Cardiac muscle cell (in vitro differentiated cells and primary cell): ENCODE results near the gene TFB1M. TPM values are rescaled to one million over a fixed set of nuclear protein-coding genes. Genes with fewer than 3 reads are reported as not detected.

Source experiments
- DNase-seq, 2 donors: peaks; one replicate each; pipeline versions ENCODE4 v3.0.0 to v3.0.0-alpha.2; 2010 to 2017; ENCODE audit warnings: low read depth in 1 of 2, low spot score in 1 of 2
- H3K27ac ChIP-seq: fragments of 200-600 bp; sonication (generic); 2 replicates; pipeline ENCODE4 v1.5.1; 2016
- H3K27me3 ChIP-seq: fragments of 200-600 bp; sonication (generic); 2 replicates; pipeline ENCODE4 v1.6.0; 2016; ENCODE audit warnings: control low read depth
- H3K36me3 ChIP-seq: fragments of 200-600 bp; sonication (generic); 2 replicates; pipeline ENCODE4 v1.5.1; 2016; ENCODE audit warnings: control low read depth
- H3K4me1 ChIP-seq: fragments of 200-600 bp; sonication (generic); 2 replicates; pipeline ENCODE4 v1.8.1; 2017; ENCODE audit warnings: low read depth, mild to moderate bottlenecking, mixed run types
- H3K4me3 ChIP-seq: fragments of 200-600 bp; sonication (generic); 2 replicates; pipeline ENCODE4 v1.5.1; 2016; ENCODE audit warnings: mild to moderate bottlenecking
- H3K9me3 ChIP-seq: fragments of 200-600 bp; sonication (generic); 2 replicates; pipeline ENCODE4 v1.5.1; 2017; ENCODE audit warnings: low read depth, mild to moderate bottlenecking, control low read depth
- polyA plus RNA-seq: library from polyadenylated mRNA; unstranded; fragments of >200 nt; fragmentation: Nextera tagmentation; extraction: Ambion mirVana; gene quantifications from 2 replicates; pipeline ENCODE4 v1.2.1, GENCODE V29; 2016
- total RNA-seq: library from RNA; depleted of rRNA; stranded (reverse); fragments of >200 nt; gene quantifications from 2 replicates; pipeline ENCODE4 v1.2.3, GENCODE V29; 2016
- TF ChIP-seq, protein P1 (sequence below): IDR thresholded peaks from 2 replicates; pipeline ENCODE4 v1.5.1; 2012; ENCODE audit warnings: low read depth, mild to moderate bottlenecking, low read length

TFB1M gene
- total and polyA plus RNA-seq, 2 experiments from 2014 or later, result 14.8 to 22.0 TPM

GRCh38 chr6:155254139-155254538, 60.1 kb downstream of the TFB1M start:
- no peak for DNase-seq
- Histone ChIP-seq H3K36me3 (peaks cover 15% of the 10 kb centered on the region), H3K27ac (no peak overlapping the region), H3K4me3 (no peak overlapping the region), H3K4me1 (peaks cover 13% of the 10 kb centered on the region), H3K9me3 (no peaks in the 10 kb centered on the region), H3K27me3 (peaks cover 15% of the 10 kb centered on the region)
- TF ChIP-seq, protein P1, sequence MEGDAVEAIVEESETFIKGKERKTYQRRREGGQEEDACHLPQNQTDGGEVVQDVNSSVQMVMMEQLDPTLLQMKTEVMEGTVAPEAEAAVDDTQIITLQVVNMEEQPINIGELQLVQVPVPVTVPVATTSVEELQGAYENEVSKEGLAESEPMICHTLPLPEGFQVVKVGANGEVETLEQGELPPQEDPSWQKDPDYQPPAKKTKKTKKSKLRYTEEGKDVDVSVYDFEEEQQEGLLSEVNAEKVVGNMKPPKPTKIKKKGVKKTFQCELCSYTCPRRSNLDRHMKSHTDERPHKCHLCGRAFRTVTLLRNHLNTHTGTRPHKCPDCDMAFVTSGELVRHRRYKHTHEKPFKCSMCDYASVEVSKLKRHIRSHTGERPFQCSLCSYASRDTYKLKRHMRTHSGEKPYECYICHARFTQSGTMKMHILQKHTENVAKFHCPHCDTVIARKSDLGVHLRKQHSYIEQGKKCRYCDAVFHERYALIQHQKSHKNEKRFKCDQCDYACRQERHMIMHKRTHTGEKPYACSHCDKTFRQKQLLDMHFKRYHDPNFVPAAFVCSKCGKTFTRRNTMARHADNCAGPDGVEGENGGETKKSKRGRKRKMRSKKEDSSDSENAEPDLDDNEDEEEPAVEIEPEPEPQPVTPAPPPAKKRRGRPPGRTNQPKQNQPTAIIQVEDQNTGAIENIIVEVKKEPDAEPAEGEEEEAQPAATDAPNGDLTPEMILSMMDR, result no peak

GRCh38 chr6:155253337-155253736, 60.9 kb downstream of the TFB1M start:
- peaks cover 13% of the 10 kb centered on the region for H3K4me1 ChIP-seq
- H3K27ac ChIP-seq, result no peak overlapping the region
- no peak for DNase-seq
- H3K4me3 ChIP-seq, result no peak overlapping the region
- TF ChIP-seq, protein P1, result no peak
- peaks cover 15% of the 10 kb centered on the region for H3K36me3 ChIP-seq
- no peaks in the 10 kb centered on the region for H3K9me3 ChIP-seq
- H3K27me3 ChIP-seq, result peaks cover 12% of the 10 kb centered on the region

- Histone ChIP-seq H3K36me3 (peaks cover 12% of the 10 kb centered on the region), H3K27ac (no peak overlapping the region), H3K9me3 (no peaks in the 10 kb centered on the region), H3K4me3 (no peak overlapping the region), H3K4me1 (peaks cover 6% of the 10 kb centered on the region), H3K27me3 (peaks cover 12% of the 10 kb centered on the region)
- no peak for DNase-seq
- TF ChIP-seq, protein P1, result no peak
Measured at GRCh38 chr6:155252581-155252980, 61.7 kb downstream of the TFB1M start.

GRCh38 chr6:155250701-155251381, 63.4 kb downstream of the TFB1M start:
- Histone ChIP-seq H3K27me3 (peaks cover 6% of the 10 kb centered on the region), H3K9me3 (no peaks in the 10 kb centered on the region), H3K4me1 (peaks cover 6% of the 10 kb centered on the region), H3K36me3 (peaks cover 3% of the 10 kb centered on the region), H3K27ac (no peak overlapping the region), H3K4me3 (no peak overlapping the region)
- TF ChIP-seq, protein P1, result no peak
- DNase-seq, result no peak

GRCh38 chr6:155248008-155249001, 66.0 kb downstream of the TFB1M start:
- Histone ChIP-seq H3K4me1 (peaks cover 3% of the 10 kb centered on the region), H3K36me3 (no peaks in the 10 kb centered on the region), H3K27me3 (no peaks in the 10 kb centered on the region), H3K27ac (no peak overlapping the region), H3K9me3 (no peaks in the 10 kb centered on the region), H3K4me3 (no peak overlapping the region)
- DNase-seq, result peak; percentile 43 to 78
- TF ChIP-seq, protein P1, result peak; percentile 79
